Fibroblast of the conjunctiva (primary cell): ENCODE results near the gene LDLRAD4.

ENCODE experiments used
- DNase-seq: peaks from one replicate; pipeline ENCODE4 v3.0.0-alpha.2; 2010; ENCODE audit warnings: low read depth

The LDLRAD4 gene

GRCh38 chr18:13265911-13266217 lies 47.3 kb downstream of the LDLRAD4 start:
- no peak for DNase-seq

DNA sequence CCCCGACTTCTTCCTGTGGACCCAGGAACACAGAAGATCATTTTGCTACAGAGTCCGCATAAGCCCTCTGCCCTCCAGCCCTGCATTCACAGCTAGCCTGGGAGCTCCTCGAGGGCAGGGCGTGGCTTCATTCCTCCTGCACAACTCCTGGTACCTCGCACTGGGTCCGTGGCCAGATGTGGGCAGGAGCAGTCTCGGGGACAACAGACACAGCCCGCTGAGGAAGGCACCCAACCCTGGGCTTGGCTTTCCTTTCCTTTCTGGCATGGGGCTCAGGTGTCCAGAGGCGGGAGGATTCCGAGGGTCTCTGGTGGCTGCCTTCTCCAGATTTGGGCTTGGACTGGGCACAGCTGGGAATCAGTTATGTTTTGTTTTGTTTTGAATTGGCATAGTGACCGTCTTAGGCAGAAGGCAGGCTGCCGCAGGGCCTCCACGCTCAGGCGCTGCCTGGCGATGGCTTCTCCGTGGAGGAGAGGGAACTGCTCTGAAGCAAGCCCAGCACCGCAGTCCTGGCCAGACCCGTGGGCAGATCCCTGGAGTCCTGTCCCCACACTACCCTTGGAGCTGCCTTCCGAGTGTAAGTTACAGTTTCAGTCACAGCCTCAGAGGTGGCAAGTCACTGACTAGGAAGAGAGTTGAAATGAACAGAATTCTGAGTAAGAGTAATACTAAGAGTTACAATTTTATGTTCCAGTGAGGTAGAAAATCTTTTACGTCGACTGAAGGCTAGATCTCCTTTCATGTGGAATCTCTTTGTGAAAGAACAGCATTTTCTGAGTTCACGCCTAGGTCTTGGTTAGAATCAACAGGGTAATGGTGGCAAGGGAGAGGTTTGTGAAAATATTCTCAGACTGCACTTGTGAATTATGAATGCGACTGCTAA lies 47.9 kb downstream of the LDLRAD4 start:
- no peak for DNase-seq

DNA sequence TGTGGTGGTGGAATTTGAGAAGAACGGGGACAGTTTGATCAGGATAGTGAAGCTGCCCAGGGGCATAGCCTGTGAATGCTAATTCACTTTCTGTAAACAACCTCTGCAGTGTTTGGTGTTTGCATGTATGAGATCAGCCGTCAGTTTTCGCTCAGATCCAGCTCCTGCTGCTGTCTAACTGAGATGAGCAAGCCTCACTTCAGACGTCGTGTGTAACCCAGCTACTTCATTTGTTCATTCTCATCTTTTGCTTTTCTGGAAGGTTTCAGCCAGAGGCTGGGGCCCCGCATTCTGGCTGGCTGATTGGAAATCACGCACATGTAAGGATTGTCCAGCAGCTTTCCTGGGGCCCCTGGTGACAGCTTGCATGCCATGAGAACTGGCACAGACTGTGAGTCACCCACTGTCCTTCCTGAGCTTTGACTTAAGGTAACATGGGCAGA lies 48.9 kb downstream of the LDLRAD4 start:
- DNase-seq: no peak

GRCh38 chr18:13268158-13269012 lies 49.8 kb downstream of the LDLRAD4 start:
- DNase-seq: no peak

DNA sequence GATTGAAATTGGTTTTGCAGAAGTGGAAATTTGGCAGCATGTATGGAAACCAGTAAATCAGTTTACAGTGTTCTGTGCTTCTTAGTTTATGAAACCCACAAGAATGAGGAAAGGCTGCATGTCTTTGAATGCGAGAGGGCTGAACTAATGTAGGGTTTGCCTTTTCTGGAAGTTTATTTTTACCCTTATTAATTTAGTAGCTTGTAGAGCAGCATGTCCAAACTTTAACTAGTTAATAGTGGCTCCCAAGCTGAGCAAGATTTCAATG lies 50.4 kb downstream of the LDLRAD4 start:
- no peak for DNase-seq

DNA sequence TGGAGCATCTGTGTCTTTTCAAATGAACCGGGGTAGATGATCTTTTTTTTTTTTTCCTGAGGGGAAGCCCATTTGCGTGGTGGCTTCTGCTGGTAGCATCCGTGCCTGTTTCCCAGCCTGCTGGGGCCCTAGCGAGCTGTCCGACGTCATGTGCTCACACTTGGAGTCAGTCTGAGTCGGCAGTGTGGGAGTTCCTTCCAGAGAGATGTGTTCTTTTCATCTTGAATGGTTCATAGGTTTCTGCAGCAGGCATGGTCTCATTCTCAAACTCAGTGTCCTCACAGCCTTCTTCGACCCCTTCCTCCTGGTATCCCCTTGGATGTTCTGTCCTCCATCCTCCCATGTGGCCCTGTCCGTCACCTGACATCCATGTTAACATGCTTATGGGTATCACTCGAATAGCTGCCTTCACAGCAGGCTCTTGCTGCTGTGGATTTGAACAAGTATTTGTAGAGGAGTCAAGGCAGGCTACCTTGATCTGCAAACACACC lies 51.0 kb downstream of the LDLRAD4 start:
- no peak for DNase-seq

GRCh38 chr18:13270279-13270855 lies 51.8 kb downstream of the LDLRAD4 start:
- no peak for DNase-seq

GRCh38 chr18:13271302-13271911 lies 52.8 kb downstream of the LDLRAD4 start:
- no peak for DNase-seq

- no peak for DNase-seq
Observed at GRCh38 chr18:13272416-13272815, 53.9 kb downstream of the LDLRAD4 start.

GRCh38 chr18:13273800-13274199 lies 55.2 kb downstream of the LDLRAD4 start:
- DNase-seq: no peak

GRCh38 chr18:13275075-13275474 lies 56.5 kb downstream of the LDLRAD4 start:
- DNase-seq: no peak

GRCh38 chr18:13276530-13277520 lies 58.3 kb downstream of the LDLRAD4 start:
- no peak for DNase-seq

DNA sequence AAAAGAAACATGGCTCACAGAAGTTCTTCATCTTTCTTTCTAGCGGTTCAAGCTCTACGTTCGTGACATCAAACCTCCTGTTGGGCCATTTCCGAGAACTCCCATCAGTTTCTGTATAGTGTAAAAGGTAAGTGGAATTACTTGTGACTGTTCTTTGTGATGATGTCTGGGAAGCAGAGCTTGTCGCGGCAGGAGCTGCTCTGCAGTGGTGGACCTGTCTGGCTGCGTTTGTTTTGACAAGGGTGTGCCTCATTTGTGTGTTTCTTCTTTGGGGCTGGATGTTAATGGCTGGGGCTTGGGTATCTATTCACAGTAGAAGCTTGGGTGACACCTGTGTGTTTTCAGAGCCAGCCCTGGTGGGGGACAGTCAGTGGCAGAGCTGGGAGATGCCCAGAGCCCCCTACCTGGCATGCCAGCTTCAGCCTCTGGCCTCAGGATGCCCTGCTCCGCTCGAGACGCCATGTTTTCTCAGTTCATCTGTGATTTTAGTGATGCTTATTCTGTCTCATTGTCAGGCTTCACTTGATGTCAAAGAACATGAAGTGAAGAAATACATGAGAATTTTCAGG lies 59.6 kb downstream of the LDLRAD4 start:
- DNase-seq: no peak

GRCh38 chr18:13279181-13280069 lies 60.9 kb downstream of the LDLRAD4 start:
- no peak for DNase-seq

DNA sequence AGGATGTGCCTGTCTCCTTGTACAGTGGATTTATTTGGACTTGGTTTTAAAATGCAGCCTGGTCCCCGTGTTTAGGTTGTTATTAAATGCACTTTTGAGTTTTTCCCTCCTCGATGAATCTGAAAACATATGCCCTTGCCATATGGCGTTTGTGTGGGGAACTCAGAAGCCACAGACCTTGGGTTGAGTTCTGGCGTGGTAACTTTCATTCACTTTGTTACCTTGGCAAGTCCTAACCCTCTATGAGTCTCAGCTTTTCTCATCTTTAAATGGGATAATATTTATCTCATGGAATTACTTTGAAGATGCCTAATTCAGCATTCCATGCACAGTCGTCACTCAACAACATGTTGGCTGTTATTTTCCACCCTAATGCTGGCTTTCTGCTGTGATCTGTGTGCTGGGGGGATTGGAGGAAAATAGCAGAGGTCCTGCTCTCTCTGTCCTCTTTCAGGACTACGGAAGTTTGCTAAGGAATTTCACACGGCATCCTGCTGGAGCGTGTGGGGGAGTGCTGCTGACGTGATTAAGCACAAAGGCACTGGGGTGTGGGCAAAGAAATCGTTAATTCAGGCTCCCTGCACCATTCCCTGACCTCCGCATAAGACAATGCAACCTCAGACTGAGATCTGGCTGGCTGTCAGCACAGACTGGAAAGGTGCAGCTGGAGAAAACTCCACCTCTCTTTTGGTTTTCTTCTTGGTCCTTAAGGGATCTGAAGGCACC lies 61.7 kb downstream of the LDLRAD4 start:
- DNase-seq: no peak

DNA sequence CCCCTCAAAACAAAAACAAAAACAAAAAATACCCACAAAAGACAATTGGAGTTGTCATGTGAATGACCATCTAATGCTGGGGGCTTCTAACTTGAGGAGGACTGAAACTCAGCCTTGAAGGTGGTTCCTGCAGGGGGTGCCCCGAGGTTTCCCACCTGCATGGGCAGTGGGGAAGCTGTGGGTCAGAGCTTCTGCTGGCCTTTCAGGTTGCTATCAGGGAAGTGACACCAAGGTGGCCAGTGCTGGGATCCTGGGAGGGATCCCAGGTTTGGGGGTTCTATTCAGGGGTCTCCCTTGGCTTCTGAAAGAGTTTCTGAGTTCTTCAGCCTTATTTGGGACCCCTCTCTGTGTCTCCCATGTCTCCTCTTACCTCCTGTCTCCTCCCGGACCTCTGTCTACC lies 62.8 kb downstream of the LDLRAD4 start:
- DNase-seq: no peak

DNA sequence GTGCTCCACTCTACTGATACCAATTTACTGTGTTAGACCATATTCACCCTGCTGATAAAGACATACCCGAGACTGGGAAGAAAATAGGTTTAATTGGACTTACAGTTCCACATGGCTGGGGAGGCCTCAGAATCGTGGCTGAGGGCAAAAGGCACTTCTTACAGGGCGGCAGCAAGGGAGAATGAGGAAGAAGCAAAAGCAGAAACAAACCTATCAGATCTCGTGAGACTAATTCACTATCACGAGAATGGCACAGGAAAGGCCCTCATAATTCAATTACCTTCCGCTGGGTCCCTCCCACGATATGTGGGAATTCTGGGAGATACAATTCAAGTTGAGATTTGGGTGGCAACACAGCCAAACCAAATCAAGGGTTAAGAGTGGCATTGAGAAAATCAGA lies 65.2 kb downstream of the LDLRAD4 start:
- no peak for DNase-seq

- no peak for DNase-seq
Observed at GRCh38 chr18:13284330-13285027, 65.9 kb downstream of the LDLRAD4 start.

- DNase-seq: no peak
Observed at GRCh38 chr18:13285874-13286273, 67.3 kb downstream of the LDLRAD4 start.
